HepG2 (cell line): ENCODE data around the gene LDHB. TPM values are rescaled to one million over a fixed set of nuclear protein-coding genes. Genes with fewer than 3 reads are reported as not detected.
A peak's percentile ranks its signal among the peaks of the same experiment; 100 is the strongest.
"Not testable (repeated sequence)": the region's sequence is repeated elsewhere in the genome, so short reads cannot be mapped to it uniquely, and the experiment has no call there.

Experiments
- ATAC-seq: fragments of 200-7000 bp; cut with Tn5 transposase; 3 replicates; pipeline ENCODE4 v1.9.1; 2020; ENCODE audit warnings: mild to moderate bottlenecking, moderate library complexity
- BruUV-seq: library from RNA; stranded (reverse); fragments of 400-500 nt; replicated peaks from 2 replicates; lab custom pipeline; 2021; lab: Mats Ljungman, UMichigan
- CTCF ChIA-PET: fragments of 300-600 bp; formaldehyde crosslinking; extraction: SDS; loops from one replicate; lab custom pipeline; 2021; ENCODE audit warnings: low total read pairs, inconsistent platforms, low intra/inter-chr PET ratio; lab: Yijun Ruan, JAX
- POLR2A ChIA-PET: fragments of 350-600 bp; sonication (Branson Sonifier 250); formaldehyde crosslinking; loops from one replicate; lab custom pipeline; 2020; ENCODE audit warnings: antibody characterized with exemption, inconsistent platforms; lab: Yijun Ruan, JAX
- DNase-seq: peaks from one replicate; pipeline ENCODE4 v3.0.0-alpha.2; 2015; ENCODE audit warnings: low spot score
- FAIRE-seq: peaks from 3 replicates; lab custom pipeline; 2011; peaks lifted over from hg19 to GRCh38; lab: Jason Lieb, UNC
- H2AFZ ChIP-seq: one replicate; pipeline ENCODE4 v1.6.1; 2011; ENCODE audit warnings: low read length, inconsistent platforms
- H3K27ac ChIP-seq: fragments of 300-600 bp; 3 replicates; pipeline ENCODE4 v1.8.0; 2011; ENCODE audit warnings: mixed run types, mild to moderate bottlenecking, mixed read lengths, low read length, inconsistent platforms; ENCODE audit not compliant: insufficient read depth; ENCODE audit errors: extremely low read length
- H3K27me3 ChIP-seq, 2 experiments: fragments of 200-600 bp in 1 of 2; 2 replicates in 1 of 2; 3 replicates in 1 of 2; pipeline versions ENCODE4 v1.6.0 to v1.8.0; 2011; ENCODE audit warnings: low read length in 2 of 2, mild to moderate bottlenecking in 2 of 2, moderate library complexity in 2 of 2, inconsistent platforms in 1 of 2; ENCODE audit not compliant: insufficient read depth in 2 of 2, control insufficient read depth in 1 of 2
- H3K36me3 ChIP-seq, 2 experiments: fragments of 200-600 bp in 1 of 2; replicated peaks in 1 of 2; 2 replicates in 1 of 2; 3 replicates in 1 of 2; pipeline versions ENCODE4 v1.5.1 to v1.8.0; 2011; ENCODE audit warnings: low read length in 2 of 2, inconsistent platforms in 1 of 2; ENCODE audit not compliant: insufficient read depth in 2 of 2, control insufficient read depth in 1 of 2
- H3K4me1 ChIP-seq: 2 replicates; pipeline ENCODE4 v1.5.1; 2012; ENCODE audit warnings: low read length, inconsistent platforms; ENCODE audit not compliant: insufficient read depth
- H3K4me2 ChIP-seq: 2 replicates; pipeline ENCODE4 v1.6.0; 2011; ENCODE audit warnings: low read depth, low read length, inconsistent platforms
- H3K4me3 ChIP-seq, 3 experiments: fragments of 200-600 bp in 1 of 3; sonication (generic), shearing (Covaris generic) in 1 of 3; replicated peaks in 1 of 3; 2 replicates each; pipeline ENCODE4 v1.5.1; 2011 to 2016; ENCODE audit warnings: low read length in 3 of 3, inconsistent platforms in 2 of 3, low read depth in 2 of 3, mild to moderate bottlenecking in 2 of 3, control low read depth in 1 of 3, mixed read lengths in 1 of 3; ENCODE audit not compliant: insufficient read depth in 1 of 3
- H3K79me2 ChIP-seq: one replicate; pipeline ENCODE4 v1.6.1; 2011; ENCODE audit warnings: low read length, inconsistent platforms; ENCODE audit not compliant: insufficient read depth
- H3K9ac ChIP-seq: 2 replicates; pipeline ENCODE4 v1.6.0; 2011; ENCODE audit warnings: mild to moderate bottlenecking, low read depth, low read length, inconsistent platforms; ENCODE audit not compliant: insufficient read depth
- H3K9me3 ChIP-seq: 2 replicates; pipeline ENCODE4 v1.5.1; 2012; ENCODE audit warnings: mild to moderate bottlenecking, low read length
- H4K20me1 ChIP-seq: 2 replicates; pipeline ENCODE4 v1.6.0; 2011; ENCODE audit warnings: inconsistent platforms, mild to moderate bottlenecking, low read length, moderate library complexity; ENCODE audit not compliant: insufficient read depth
- BCL6 ChIP-seq: IDR thresholded peaks from 2 replicates; pipeline ENCODE4 v1.6.1; 2016; ENCODE audit warnings: missing genetic modification reagents, missing compliant biosample characterization
- FOXO1 ChIP-seq: sonication (generic); formaldehyde crosslinking; IDR thresholded peaks from 2 replicates; pipeline ENCODE4 v1.4.0; 2020; ENCODE audit warnings: missing genetic modification reagents
- IRF2 ChIP-seq: IDR thresholded peaks from 2 replicates; pipeline ENCODE4 v1.6.1; 2018; ENCODE audit warnings: missing genetic modification reagents, missing compliant biosample characterization
- NR2F6 ChIP-seq, 2 experiments: IDR thresholded peaks; 2 replicates each; pipeline ENCODE4 v1.6.1; 2016; ENCODE audit warnings: antibody characterized with exemption in 1 of 2, mild to moderate bottlenecking in 1 of 2
- RARA ChIP-seq: IDR thresholded peaks from 2 replicates; pipeline ENCODE4 v1.6.1; 2016; ENCODE audit warnings: missing genetic modification reagents, missing compliant biosample characterization
- TBL1XR1 ChIP-seq: fragments of 150-350 bp; IDR thresholded peaks from 2 replicates; pipeline ENCODE4 v1.6.1; 2014; ENCODE audit warnings: borderline replicate concordance, low read length; ENCODE audit not compliant: partially characterized antibody
- WGBS: methylation state at CpG from one replicate; pipeline ENCODE4 v1.1.6; 2017; ENCODE audit warnings: low lambda C conversion rate; 5-methylcytosine and 5-hydroxymethylcytosine counted together
- in situ Hi-C: cut with HindIII; loops from 2 replicates; pipeline ENCODE4 v1.10.0; 2017; ENCODE audit warnings: low pct_unique_long_range_greater_than_20kb; ENCODE audit not compliant: extremely low pct_ligation_motif_present
- intact Hi-C: fragments of 100-400 bp; cut with micrococcal nuclease; formaldehyde crosslinking; loops from one replicate; pipeline ENCODE4 v1.10.0; 2022; ENCODE audit not compliant: unreplicated experiment
- polyA plus RNA-seq, 8 experiments: library from polyadenylated mRNA; depleted of rRNA in 3 of 8; stranded (reverse) in 7 of 8; unstranded in 1 of 8; fragments of >200 nt; fragmentation: Illumina TruSeq in 4 of 8; extraction: Trizol in 4 of 8; gene quantifications; 2 replicates each; pipeline versions ENCODE4 v1.2.1 to v1.2.3, GENCODE V29; 2011 to 2016; ENCODE audit warnings: low read depth in 4 of 8, missing spikeins in 1 of 8, mixed read lengths in 1 of 8; ENCODE audit not compliant: insufficient read depth in 1 of 8
- total RNA-seq, 5 experiments: library from RNA; depleted of rRNA; stranded (reverse); fragments of >200 nt; fragmentation: Illumina TruSeq; extraction: Trizol; gene quantifications; 2 replicates each; pipeline ENCODE4 v1.2.3, GENCODE V29; 2016; ENCODE audit warnings: low read depth in 1 of 5

LDHB gene
- total and polyA plus RNA-seq, 2 of the 13 experiments (the other 11 are each of a cell fraction or from before 2014, with no cell fraction given), result 0.08 TPM; not detected in 1

- Histone ChIP-seq H3K9me3 (no peaks in the 10 kb centered on the region), H2AFZ (no peak overlapping the region), H4K20me1 (no peaks in the 10 kb centered on the region), H3K27me3 (no peaks in the 10 kb centered on the region), H3K27ac (no peak overlapping the region), H3K4me1 (no peaks in the 10 kb centered on the region), H3K4me3 (no peak overlapping the region), H3K4me2 (no peak overlapping the region), H3K36me3 (no peaks in the 10 kb centered on the region), H3K79me2 (no peaks in the 10 kb centered on the region), H3K9ac (no peak overlapping the region)
- no peak for ATAC-seq
- intact Hi-C loops (no loop called here), in situ Hi-C loops (no loop called here)
- peak; percentile 62; the same call in 1 of the 2 replicates for TF ChIP-seq BCL6 (CRISPR knock-in tag)
- TF ChIP-seq FOXO1 (CRISPR knock-in tag), result no peak
- peak; percentile 60 for TF ChIP-seq TBL1XR1
- no peak for TF ChIP-seq NR2F6 (IDR thresholded peaks at IDR 0.05)
- TF ChIP-seq NR2F6 (CRISPR knock-in tag; IDR thresholded peaks at IDR 0.05), result no peak
- no peak for TF ChIP-seq IRF2 (CRISPR knock-in tag)
- TF ChIP-seq RARA (CRISPR knock-in tag), result peak; percentile 17; the same call in 1 of the 2 replicates
- CTCF ChIA-PET, result no interaction called here
- WGBS, result 1% methylated on average over 4 of the region's 4 CpGs
- POLR2A ChIA-PET, result no interaction called here
- BruUV-seq, result no TSS peak
- no peak for FAIRE-seq
- DNase-seq, result no peak
These were observed 59.0 kb downstream of the LDHB start for GRCh38 chr12:21598651-21599050.

DNA sequence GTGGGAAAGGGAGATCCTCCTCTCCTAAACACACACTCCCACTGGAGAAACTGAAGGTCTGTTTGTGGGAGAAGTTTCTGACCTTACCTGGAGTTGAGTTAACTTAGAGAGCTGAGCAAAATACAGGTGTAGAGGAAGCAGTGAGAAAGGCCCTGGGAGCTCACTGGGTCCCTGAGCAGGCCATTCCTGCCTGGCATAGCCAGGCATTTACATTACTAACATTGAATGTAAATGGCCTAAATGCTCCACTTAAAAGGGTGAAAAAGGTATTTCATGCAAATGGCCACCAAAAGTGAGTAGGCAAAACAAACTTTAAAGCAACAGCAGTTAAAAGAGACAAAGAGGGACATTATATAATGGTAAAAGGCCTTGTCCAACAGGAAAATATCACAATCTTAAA is 62.3 kb downstream of the LDHB start:
- BruUV-seq, H3K4me1 ChIP-seq, H3K4me2 ChIP-seq, H3K79me2 ChIP-seq, H3K4me3 ChIP-seq, in situ Hi-C loops, FAIRE-seq, intact Hi-C loops, H4K20me1 ChIP-seq, DNase-seq, POLR2A ChIA-PET, H3K36me3 ChIP-seq, H3K27ac ChIP-seq, CTCF ChIA-PET, H3K9ac ChIP-seq, H3K27me3 ChIP-seq, ATAC-seq, H2AFZ ChIP-seq: not testable (repeated sequence)
- peaks cover 15% of the 10 kb centered on the region for H3K9me3 ChIP-seq
